Measurements from ENCODE around the gene NIP7. TPM values are rescaled to one million over a fixed set of nuclear protein-coding genes. Genes with fewer than 3 reads are reported as not detected.
A peak's percentile ranks its signal among the peaks of the same experiment; 100 is the strongest.

Gene NIP7
- total RNA-seq, 1 experiment from 2014 or later = 55.8 TPM

GRCh38 chr16:69319381-69319780, 20.2 kb upstream of the NIP7 start:
- DNase-seq = no peak
- no TSS peak for BruUV-seq (replicated peaks)
- peaks cover 88% of the 10 kb centered on the region for H3K36me3 Mint-ChIP-seq (ENCODE audit: insufficient read depth, unreplicated experiment)
- H3K4me1 Mint-ChIP-seq (ENCODE audit: low read depth, unreplicated experiment) = peaks cover 4% of the 10 kb centered on the region
- H3K27ac Mint-ChIP-seq (ENCODE audit: unreplicated experiment) = peak overlapping the region; percentile 33
- H3K27me3 Mint-ChIP-seq (ENCODE audit: unreplicated experiment) = no peaks in the 10 kb centered on the region
- intact Hi-C loops (cut with micrococcal nuclease; ENCODE audit: unreplicated experiment) = no loop called here
- no peaks in the 10 kb centered on the region for H3K9me3 Mint-ChIP-seq (ENCODE audit: low read depth, unreplicated experiment)
- CTCF ChIA-PET = interaction anchor here (0.6 to 1.5 kb wide), 2 partner anchors 11 to 332 kb away, joined by 3 read pairs; partner anchors contain the start of gene PDF
- no peak overlapping the region for H3K4me3 Mint-ChIP-seq (ENCODE audit: low read depth, unreplicated experiment)
- no peak for TF ChIP-seq CTCF (IDR thresholded peaks at IDR 0.05; ENCODE audit: unreplicated experiment)

GRCh38 chr16:69319826-69320739, 19.5 kb upstream of the NIP7 start:
- H3K4me1 Mint-ChIP-seq (ENCODE audit: low read depth, unreplicated experiment) = peaks cover 11% of the 10 kb centered on the region
- CTCF ChIA-PET = no interaction called here
- H3K27ac Mint-ChIP-seq (ENCODE audit: unreplicated experiment) = peak overlapping the region; percentile 33
- H3K9me3 Mint-ChIP-seq (ENCODE audit: low read depth, unreplicated experiment) = no peaks in the 10 kb centered on the region
- DNase-seq = no peak
- intact Hi-C loops (cut with micrococcal nuclease; ENCODE audit: unreplicated experiment) = no loop called here
- no peaks in the 10 kb centered on the region for H3K27me3 Mint-ChIP-seq (ENCODE audit: unreplicated experiment)
- peaks cover 92% of the 10 kb centered on the region for H3K36me3 Mint-ChIP-seq (ENCODE audit: insufficient read depth, unreplicated experiment)
- no TSS peak for BruUV-seq (replicated peaks)
- no peak for TF ChIP-seq CTCF (IDR thresholded peaks at IDR 0.05; ENCODE audit: unreplicated experiment)
- H3K4me3 Mint-ChIP-seq (ENCODE audit: low read depth, unreplicated experiment) = no peak overlapping the region

DNA sequence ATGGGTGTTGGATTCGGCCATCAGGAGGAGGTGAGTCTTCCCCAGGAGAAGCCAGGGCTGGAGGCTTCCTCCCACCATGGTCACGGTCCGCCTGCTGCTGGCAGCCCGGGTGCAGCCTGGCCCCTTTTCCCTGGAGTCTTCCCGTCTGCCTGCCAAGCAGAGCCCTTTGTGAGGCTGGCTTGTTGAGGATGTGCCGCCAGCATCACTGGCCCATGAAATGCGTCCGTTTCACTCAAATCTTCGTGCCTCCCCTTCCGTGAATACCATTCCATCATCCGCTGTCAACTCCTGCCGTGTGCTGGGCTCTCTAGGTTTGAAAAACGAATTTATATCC, 18.9 kb upstream of the NIP7 start:
- no peak overlapping the region for H3K4me3 Mint-ChIP-seq (ENCODE audit: low read depth, unreplicated experiment)
- TF ChIP-seq CTCF (IDR thresholded peaks at IDR 0.05; ENCODE audit: unreplicated experiment) = no peak
- H3K4me1 Mint-ChIP-seq (ENCODE audit: low read depth, unreplicated experiment) = peaks cover 12% of the 10 kb centered on the region
- intact Hi-C loops (cut with micrococcal nuclease; ENCODE audit: unreplicated experiment) = no loop called here
- H3K27ac Mint-ChIP-seq (ENCODE audit: unreplicated experiment) = no peak overlapping the region
- H3K27me3 Mint-ChIP-seq (ENCODE audit: unreplicated experiment) = no peaks in the 10 kb centered on the region
- peaks cover 92% of the 10 kb centered on the region for H3K36me3 Mint-ChIP-seq (ENCODE audit: insufficient read depth, unreplicated experiment)
- no peak for DNase-seq
- no TSS peak for BruUV-seq (replicated peaks)
- H3K9me3 Mint-ChIP-seq (ENCODE audit: low read depth, unreplicated experiment) = no peaks in the 10 kb centered on the region
- CTCF ChIA-PET = no interaction called here

GRCh38 chr16:69321080-69321479, 18.5 kb upstream of the NIP7 start:
- no peaks in the 10 kb centered on the region for H3K9me3 Mint-ChIP-seq (ENCODE audit: low read depth, unreplicated experiment)
- intact Hi-C loops (cut with micrococcal nuclease; ENCODE audit: unreplicated experiment) = no loop called here
- H3K4me3 Mint-ChIP-seq (ENCODE audit: low read depth, unreplicated experiment) = no peak overlapping the region
- no peak for DNase-seq
- H3K36me3 Mint-ChIP-seq (ENCODE audit: insufficient read depth, unreplicated experiment) = peaks cover 92% of the 10 kb centered on the region
- BruUV-seq (replicated peaks) = no TSS peak
- no peaks in the 10 kb centered on the region for H3K27me3 Mint-ChIP-seq (ENCODE audit: unreplicated experiment)
- H3K27ac Mint-ChIP-seq (ENCODE audit: unreplicated experiment) = peak overlapping the region; percentile 32
- TF ChIP-seq CTCF (IDR thresholded peaks at IDR 0.05; ENCODE audit: unreplicated experiment) = no peak
- H3K4me1 Mint-ChIP-seq (ENCODE audit: low read depth, unreplicated experiment) = peaks cover 15% of the 10 kb centered on the region
- CTCF ChIA-PET = no interaction called here

Data from Calu3 (cell line).